GM19468 (cell line): Measurements from ENCODE around the gene RRBP1.
"Not testable (repeated sequence)": the region's sequence is repeated elsewhere in the genome, so short reads cannot be mapped to it uniquely, and the experiment has no call there.

ENCODE experiments used
- ATAC-seq: cut with Tn5 transposase; IDR thresholded peaks from one replicate; pipeline ENCODE4 v1.9.1; 2021; ENCODE audit warnings: mild to moderate bottlenecking, moderate library complexity, moderate number of reproducible peaks; ENCODE audit not compliant: unreplicated experiment; ENCODE audit errors: extremely low read depth

Gene RRBP1

GRCh38 chr20:17710379-17711266 lies 28.6 kb upstream of the RRBP1 start:
- ATAC-seq: no peak

- ATAC-seq: no peak
Measured at GRCh38 chr20:17709361-17710293, 27.6 kb upstream of the RRBP1 start.

- no peak for ATAC-seq
Measured at GRCh38 chr20:17708675-17709360, 26.8 kb upstream of the RRBP1 start.

GRCh38 chr20:17707951-17708350 lies 25.9 kb upstream of the RRBP1 start:
- not testable (repeated sequence) for ATAC-seq

GRCh38 chr20:17706632-17707031 lies 24.6 kb upstream of the RRBP1 start:
- no peak for ATAC-seq

GRCh38 chr20:17705916-17706315 lies 23.9 kb upstream of the RRBP1 start:
- ATAC-seq: no peak

- no peak for ATAC-seq
Measured at GRCh38 chr20:17704589-17705317, 22.7 kb upstream of the RRBP1 start.

- no peak for ATAC-seq
Measured at GRCh38 chr20:17701826-17702225, 19.8 kb upstream of the RRBP1 start.

GRCh38 chr20:17700637-17701036 lies 18.6 kb upstream of the RRBP1 start:
- no peak for ATAC-seq

GRCh38 chr20:17699931-17700351 lies 17.9 kb upstream of the RRBP1 start, which contains the start of gene BANF2:
Gene BANF2, plus strand, starts transcription at chr20:17699966. Its CDS starts 25,060 bp downstream, at chr20:17725026.
- no peak for ATAC-seq

- no peak for ATAC-seq
Measured at GRCh38 chr20:17698384-17698783, 16.3 kb upstream of the RRBP1 start.

GRCh38 chr20:17697171-17697570 lies 15.1 kb upstream of the RRBP1 start:
- ATAC-seq: no peak

GRCh38 chr20:17696287-17696686 lies 14.2 kb upstream of the RRBP1 start:
- no peak for ATAC-seq

GRCh38 chr20:17694767-17695166 lies 12.7 kb upstream of the RRBP1 start:
- ATAC-seq: no peak

- no peak for ATAC-seq
Measured at GRCh38 chr20:17693444-17694001, 11.5 kb upstream of the RRBP1 start.

- ATAC-seq: no peak
Measured at GRCh38 chr20:17691758-17692157, 9.7 kb upstream of the RRBP1 start.

- no peak for ATAC-seq
Measured at GRCh38 chr20:17690144-17690543, 8.1 kb upstream of the RRBP1 start.

GRCh38 chr20:17688965-17689364 lies 6.9 kb upstream of the RRBP1 start:
- no peak for ATAC-seq

GRCh38 chr20:17687800-17688199 lies 5.8 kb upstream of the RRBP1 start:
- no peak for ATAC-seq
